ENCODE data around the gene ZNF700. TPM values are rescaled to one million over a fixed set of nuclear protein-coding genes. Genes with fewer than 3 reads are reported as not detected.

The ZNF700 gene
- total RNA-seq, 4 donors from 2014 or later: 25.8 to 38.3 (median 29.1) TPM

- peaks cover 0 to 6% (median 2%) of the 10 kb centered on the region in 4 donors for H3K4me1 ChIP-seq
- no peak overlapping the region for H3K27ac ChIP-seq
- DNase-seq: no peak
- in situ Hi-C loops (cut with MboI; ENCODE audit: low pct_ligation_motif_present in 1 of 4, low pct_unique_long_range_greater_than_20kb in 1 of 4, low sequenced_read_pairs in 3 of 4) (loop anchor here in 2 of 4 donors (25.0 kb wide), 2 partner anchors 108 to 142 kb away; partner anchors contain the start of genes ZNF20 (in 1 of the 2) and ZNF69 (in 1 of the 2)), intact Hi-C loops (cut with DNase I; ENCODE audit: low total_unique reads) (no loop called here)
- TF ChIP-seq EP300 (IDR thresholded peaks at IDR 0.05; ENCODE audit: low read depth): no peak
- WGBS, 2 donors (ENCODE audit: low coverage in 1 of 2): 93 to 100% methylated on average over 1 of the region's 1 CpG
- H3K9me3 ChIP-seq: no peaks in the 10 kb centered on the region
- no peak overlapping the region for H3K4me3 ChIP-seq
- no peaks in the 10 kb centered on the region for H3K27me3 ChIP-seq
- H3K36me3 ChIP-seq: no peaks in the 10 kb centered on the region
Measured at GRCh38 chr19:11995174-11995573, 70.3 kb downstream of the ZNF700 start.

Small RNAs within 50 kb of the gene (small RNA-seq; reads per million reads assigned to genes)
- 0 reads per million in 4 donors for gene RNA5SP464

Other genes starting within 250 kb of the ZNF700 start
- gene ZNF823, start 186.2 kb upstream of the ZNF700 start, total RNA-seq: 10 to 100 TPM; 16.4 to 69.1 (median 20.1) TPM
- gene ZNF441, start 158.1 kb upstream of the ZNF700 start, total RNA-seq: 10 to 100 TPM in 3 of 4 donors, 1 to 10 TPM in 1; 8.3 to 20.9 (median 14.8) TPM
- 1 to 10 TPM in 2 of 4 donors, under 1 TPM in 1, not detected in 1; 0.75 to 3.1 (median 2.4) TPM for gene ZNF491, start 126.6 kb upstream of the ZNF700 start, total RNA-seq
- gene ZNF440, start 110.8 kb upstream of the ZNF700 start, total RNA-seq: 10 to 100 TPM; 44.1 to 51.3 (median 48.2) TPM
- gene ZNF439, start 76.4 kb upstream of the ZNF700 start, total RNA-seq: 10 to 100 TPM; 14.6 to 20.3 (median 16.0) TPM
- 10 to 100 TPM; 27.4 to 42.6 (median 29.9) TPM for gene ZNF69, start 37.3 kb upstream of the ZNF700 start, total RNA-seq
- gene ZNF763, start 39.9 kb downstream of the ZNF700 start, total RNA-seq: 10 to 100 TPM in 2 of 4 donors, 1 to 10 TPM in 2; 7.1 to 15.1 (median 9.5) TPM
- gene ZNF433, start 110.6 kb downstream of the ZNF700 start, total RNA-seq: 10 to 100 TPM in 1 of 4 donors, 1 to 10 TPM in 3; 3.2 to 13.5 (median 4.7) TPM
- under 1 TPM in 1 of 4 donors, not detected in 3; 0.32 TPM for gene ZNF878, start 127.9 kb downstream of the ZNF700 start, total RNA-seq
- 10 to 100 TPM in 3 of 4 donors, 1 to 10 TPM in 1; 8.6 to 15.3 (median 12.5) TPM for gene ZNF844, start 139.6 kb downstream of the ZNF700 start, total RNA-seq
- gene ZNF20, start 215.2 kb downstream of the ZNF700 start, total RNA-seq: 1 to 10 TPM in 3 of 4 donors, under 1 TPM in 1; 0.37 to 4.8 (median 2.9) TPM
- 1 to 10 TPM in 2 of 4 donors, under 1 TPM in 1, not detected in 1; 0.60 to 2.3 (median 2.2) TPM for gene ZNF625, start 231.6 kb downstream of the ZNF700 start, total RNA-seq
- gene ZNF136, start 238.0 kb downstream of the ZNF700 start, total RNA-seq: 10 to 100 TPM in 2 of 4 donors, 1 to 10 TPM in 2; 6.3 to 18.7 (median 9.1) TPM